ENCODE data around the gene AMPD1.

The AMPD1 gene

DNA sequence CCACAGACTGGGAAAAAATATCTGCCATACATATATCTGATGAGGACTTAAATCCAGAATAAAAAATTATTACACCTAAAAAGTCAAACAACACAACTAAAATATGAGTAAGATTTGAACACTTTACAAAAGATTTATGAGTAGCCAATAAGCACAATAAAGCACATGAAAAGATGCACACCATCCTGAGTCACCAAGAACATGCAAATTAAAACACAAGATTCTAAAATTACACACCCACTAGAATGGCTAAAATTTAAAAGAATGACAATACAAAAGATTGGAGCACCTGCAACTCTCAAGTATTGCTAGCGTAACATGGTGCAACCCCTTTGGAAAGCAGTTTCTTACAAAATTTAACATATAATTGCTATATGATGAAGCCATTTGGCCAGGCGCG, 56.4 kb downstream of the AMPD1 start:
- Histone ChIP-seq H3K79me2 (ENCODE audit: control insufficient read depth, insufficient read depth, low read length, unreplicated experiment) (no peaks in the 10 kb centered on the region), H3K27ac (ENCODE audit: low read depth, low read length) (no peak overlapping the region), H3K4me3 (ENCODE audit: low read depth, low read length) (no peak overlapping the region), H3K27me3 (ENCODE audit: insufficient read depth, low read length) (no peaks in the 10 kb centered on the region), H3K36me3 (ENCODE audit: insufficient read depth, low read length) (no peaks in the 10 kb centered on the region), H3K4me1 (ENCODE audit: control insufficient read depth, insufficient read depth, low read length, unreplicated experiment) (no peaks in the 10 kb centered on the region), H2AFZ (ENCODE audit: low read length, unreplicated experiment) (no peak overlapping the region)

DNA sequence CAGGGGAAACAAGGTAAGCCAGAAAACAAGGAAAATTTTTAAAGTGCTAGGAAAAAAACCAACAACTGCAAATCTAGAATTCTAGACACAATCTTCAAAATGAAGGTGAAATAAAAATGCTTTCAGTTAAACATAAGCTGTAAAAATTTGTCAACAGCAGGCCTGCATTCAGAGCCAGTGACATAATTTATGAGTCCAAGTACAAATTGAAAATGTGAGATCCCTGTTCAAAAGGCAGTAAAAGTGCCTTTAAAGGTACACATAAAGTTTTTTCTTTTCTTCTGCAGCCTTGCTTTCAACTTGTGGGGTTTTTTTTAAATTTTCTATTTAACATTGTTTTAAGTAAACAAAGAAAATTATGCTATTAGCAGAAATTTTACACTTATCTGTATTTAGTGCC, 62.9 kb downstream of the AMPD1 start:
- Histone ChIP-seq H3K79me2 (ENCODE audit: control insufficient read depth, insufficient read depth, low read length, unreplicated experiment) (no peaks in the 10 kb centered on the region), H2AFZ (ENCODE audit: low read length, unreplicated experiment) (no peak overlapping the region), H3K27ac (ENCODE audit: low read depth, low read length) (no peak overlapping the region), H3K4me1 (ENCODE audit: control insufficient read depth, insufficient read depth, low read length, unreplicated experiment) (no peaks in the 10 kb centered on the region), H3K27me3 (ENCODE audit: insufficient read depth, low read length) (no peaks in the 10 kb centered on the region), H3K4me3 (ENCODE audit: low read depth, low read length) (no peak overlapping the region), H3K36me3 (ENCODE audit: insufficient read depth, low read length) (no peaks in the 10 kb centered on the region)

DNA sequence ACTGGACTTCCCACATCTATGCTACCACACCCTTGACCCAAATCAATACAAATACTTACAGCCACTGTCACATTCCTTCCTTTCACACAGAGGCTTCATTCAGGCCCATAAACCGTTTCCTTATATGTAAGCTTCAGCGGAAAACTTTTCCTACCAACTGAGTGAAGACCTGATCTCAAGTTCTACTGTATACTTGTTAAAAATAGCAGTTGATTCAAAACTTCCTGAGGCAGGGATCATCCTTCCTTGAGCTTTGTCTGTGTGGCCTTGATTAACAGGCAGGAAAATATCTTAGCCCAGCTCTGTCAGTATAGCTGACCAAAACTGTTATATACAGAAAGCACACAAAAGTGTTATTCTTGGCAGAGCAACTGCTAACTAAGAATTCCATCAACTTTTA, 68.2 kb downstream of the AMPD1 start:
- Histone ChIP-seq H3K27ac (ENCODE audit: low read depth, low read length) (no peak overlapping the region), H3K4me3 (ENCODE audit: low read depth, low read length) (no peak overlapping the region), H3K79me2 (ENCODE audit: control insufficient read depth, insufficient read depth, low read length, unreplicated experiment) (no peaks in the 10 kb centered on the region), H3K36me3 (ENCODE audit: insufficient read depth, low read length) (no peaks in the 10 kb centered on the region), H3K4me1 (ENCODE audit: control insufficient read depth, insufficient read depth, low read length, unreplicated experiment) (no peaks in the 10 kb centered on the region), H2AFZ (ENCODE audit: low read length, unreplicated experiment) (no peak overlapping the region), H3K27me3 (ENCODE audit: insufficient read depth, low read length) (no peaks in the 10 kb centered on the region)

GRCh38 chr1:114623364-114623763, 72.0 kb downstream of the AMPD1 start:
- H3K4me3 ChIP-seq (ENCODE audit: low read depth, low read length) = no peak overlapping the region
- no peaks in the 10 kb centered on the region for H3K36me3 ChIP-seq (ENCODE audit: insufficient read depth, low read length)
- no peaks in the 10 kb centered on the region for H3K79me2 ChIP-seq (ENCODE audit: control insufficient read depth, insufficient read depth, low read length, unreplicated experiment)
- H3K4me1 ChIP-seq (ENCODE audit: control insufficient read depth, insufficient read depth, low read length, unreplicated experiment) = no peaks in the 10 kb centered on the region
- no peak overlapping the region for H3K27ac ChIP-seq (ENCODE audit: low read depth, low read length)
- H2AFZ ChIP-seq (ENCODE audit: low read length, unreplicated experiment) = no peak overlapping the region
- H3K27me3 ChIP-seq (ENCODE audit: insufficient read depth, low read length) = no peaks in the 10 kb centered on the region
